Measurements from ENCODE around the gene GNAZ.

DNA sequence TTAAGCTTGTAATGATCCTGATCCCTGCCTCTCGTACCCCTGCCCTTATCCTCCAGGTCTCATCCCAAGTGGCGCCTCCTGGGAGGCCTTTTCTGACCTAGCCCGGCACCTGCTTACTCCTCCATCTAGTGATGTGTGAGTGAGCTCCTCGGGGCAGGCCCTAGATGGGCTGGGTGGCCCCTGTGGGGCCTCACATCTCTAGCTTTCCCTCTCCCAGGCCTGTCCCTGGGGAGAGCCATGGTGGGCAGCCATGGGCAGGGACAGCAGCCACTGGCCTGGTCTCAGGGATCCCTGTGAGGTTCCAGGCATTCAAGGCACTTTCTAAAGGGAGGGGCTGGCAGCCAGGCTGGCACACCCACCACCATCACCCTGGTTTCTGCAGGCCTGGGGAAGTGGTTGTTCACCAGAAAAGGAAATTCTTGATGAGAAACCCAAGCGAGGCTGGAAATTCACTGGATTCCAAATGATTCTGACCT, 27.9 kb downstream of the GNAZ start:
- TF ChIP-seq, protein P1, sequence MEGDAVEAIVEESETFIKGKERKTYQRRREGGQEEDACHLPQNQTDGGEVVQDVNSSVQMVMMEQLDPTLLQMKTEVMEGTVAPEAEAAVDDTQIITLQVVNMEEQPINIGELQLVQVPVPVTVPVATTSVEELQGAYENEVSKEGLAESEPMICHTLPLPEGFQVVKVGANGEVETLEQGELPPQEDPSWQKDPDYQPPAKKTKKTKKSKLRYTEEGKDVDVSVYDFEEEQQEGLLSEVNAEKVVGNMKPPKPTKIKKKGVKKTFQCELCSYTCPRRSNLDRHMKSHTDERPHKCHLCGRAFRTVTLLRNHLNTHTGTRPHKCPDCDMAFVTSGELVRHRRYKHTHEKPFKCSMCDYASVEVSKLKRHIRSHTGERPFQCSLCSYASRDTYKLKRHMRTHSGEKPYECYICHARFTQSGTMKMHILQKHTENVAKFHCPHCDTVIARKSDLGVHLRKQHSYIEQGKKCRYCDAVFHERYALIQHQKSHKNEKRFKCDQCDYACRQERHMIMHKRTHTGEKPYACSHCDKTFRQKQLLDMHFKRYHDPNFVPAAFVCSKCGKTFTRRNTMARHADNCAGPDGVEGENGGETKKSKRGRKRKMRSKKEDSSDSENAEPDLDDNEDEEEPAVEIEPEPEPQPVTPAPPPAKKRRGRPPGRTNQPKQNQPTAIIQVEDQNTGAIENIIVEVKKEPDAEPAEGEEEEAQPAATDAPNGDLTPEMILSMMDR (IDR thresholded peaks at IDR 0.05), result no peak
- TF ChIP-seq NPAS2 (CRISPR knock-in tag; IDR thresholded peaks at IDR 0.05; ENCODE audit: borderline replicate concordance), result no peak
- TF ChIP-seq RARB (CRISPR knock-in tag; IDR thresholded peaks at IDR 0.05), result no peak
- TF ChIP-seq PHF8 (IDR thresholded peaks at IDR 0.05; ENCODE audit: borderline replicate concordance, low read depth), result no peak
- TF ChIP-seq PBX3 (IDR thresholded peaks at IDR 0.05), result no peak

Measured in A549 (cell line).